Stimulated activated CD4-positive, alpha-beta T cell treated with anti-CD3 and anti-CD28 coated beads, Interleukin-12 subunit alpha, Interleukin-12 subunit beta, amount 100 ng/mL, for 24 hours (primary cell): Measurements from ENCODE around the gene GLP1R.

Experiments used
- DNase-seq, 2 experiments: peaks; one replicate each; pipeline ENCODE4 v3.0.0-alpha.2; 2020; ENCODE audit warnings: low read depth in 2 of 2

GLP1R gene

GRCh38 chr6:39062014-39062740 lies 13.6 kb downstream of the GLP1R start:
- DNase-seq, result no peak

DNA sequence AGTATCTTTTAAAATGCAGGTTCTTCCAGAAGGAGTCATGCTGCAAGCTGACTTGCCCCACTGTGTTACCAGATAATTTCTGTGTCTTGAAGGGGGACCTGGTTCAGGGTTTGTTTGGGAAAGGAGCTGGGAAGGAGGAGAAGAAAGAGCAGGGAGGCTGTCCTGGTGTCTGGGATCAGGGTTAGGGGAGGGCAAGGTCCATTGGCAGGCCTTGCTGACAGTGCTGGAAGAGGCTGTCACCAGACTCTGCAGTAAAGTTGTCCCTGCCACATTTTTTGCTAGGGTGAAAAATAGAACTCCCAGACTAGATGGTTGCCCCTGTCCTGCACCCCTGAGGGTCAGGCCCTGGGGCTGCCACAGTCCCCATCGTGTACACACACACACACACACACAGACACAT lies 14.9 kb downstream of the GLP1R start:
- no peak for DNase-seq

GRCh38 chr6:39065561-39065960 lies 17.0 kb downstream of the GLP1R start:
- DNase-seq, result no peak

DNA sequence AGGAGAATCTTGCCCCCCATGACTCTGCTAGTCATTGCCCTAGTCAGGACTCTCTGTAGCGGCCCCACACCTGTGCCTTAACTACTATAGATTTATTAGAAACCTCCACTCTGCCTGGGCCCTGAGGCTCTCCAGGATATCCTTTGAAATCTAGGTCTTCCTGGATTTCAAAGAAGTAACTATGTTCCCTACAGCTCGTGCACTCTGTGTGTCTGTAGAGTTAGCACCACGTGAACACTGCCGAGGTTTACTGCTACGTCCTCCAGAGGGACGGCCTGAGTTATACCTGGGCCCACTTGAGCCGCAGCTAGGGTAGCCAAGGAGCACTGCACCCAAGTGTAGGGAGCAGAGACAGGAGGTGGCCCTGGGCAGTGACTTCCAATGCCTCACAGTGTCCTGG lies 19.8 kb downstream of the GLP1R start:
- no peak for DNase-seq

GRCh38 chr6:39072830-39073229 lies 24.2 kb downstream of the GLP1R start:
- no peak for DNase-seq

- no peak for DNase-seq
Measured at GRCh38 chr6:39073471-39074355, 25.1 kb downstream of the GLP1R start.

GRCh38 chr6:39074486-39074885 lies 25.9 kb downstream of the GLP1R start:
- DNase-seq, result no peak

DNA sequence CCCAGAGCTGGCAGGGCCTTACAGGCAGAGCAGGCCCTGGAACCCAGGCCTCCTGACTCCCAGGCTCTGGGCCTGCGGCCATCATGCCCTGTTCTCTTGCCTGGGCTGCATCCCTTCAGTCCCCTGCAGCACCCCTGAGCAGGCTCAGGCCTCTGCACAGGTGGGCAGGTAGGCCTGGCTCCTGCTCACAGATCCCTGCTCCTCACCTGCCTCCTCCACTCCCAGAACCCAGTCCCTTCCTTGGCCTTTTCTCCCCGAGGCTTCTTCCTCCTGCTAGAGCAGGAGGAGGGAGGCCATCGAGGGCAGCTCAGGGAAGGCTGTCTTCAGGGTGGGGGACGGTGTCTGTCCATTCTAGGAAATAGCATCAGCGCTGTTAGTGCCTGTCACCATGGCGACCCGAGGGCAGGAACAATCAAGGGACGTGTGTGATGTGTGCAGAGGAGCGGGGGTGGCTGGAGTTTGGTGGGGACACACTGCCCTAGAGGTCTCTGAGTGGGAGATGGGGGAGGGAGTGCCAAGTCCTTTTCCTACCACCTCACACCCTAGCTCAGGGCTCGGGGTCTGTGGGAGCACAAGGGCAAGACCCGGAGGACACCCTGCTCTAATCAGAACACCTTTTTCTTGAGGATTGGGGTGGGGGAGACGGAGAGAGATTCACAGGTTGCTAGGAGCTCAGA lies 26.6 kb downstream of the GLP1R start:
- no peak for DNase-seq

GRCh38 chr6:39075807-39076622 lies 27.4 kb downstream of the GLP1R start:
- no peak for DNase-seq

GRCh38 chr6:39076623-39077535 lies 28.3 kb downstream of the GLP1R start:
- DNase-seq, result no peak

DNA sequence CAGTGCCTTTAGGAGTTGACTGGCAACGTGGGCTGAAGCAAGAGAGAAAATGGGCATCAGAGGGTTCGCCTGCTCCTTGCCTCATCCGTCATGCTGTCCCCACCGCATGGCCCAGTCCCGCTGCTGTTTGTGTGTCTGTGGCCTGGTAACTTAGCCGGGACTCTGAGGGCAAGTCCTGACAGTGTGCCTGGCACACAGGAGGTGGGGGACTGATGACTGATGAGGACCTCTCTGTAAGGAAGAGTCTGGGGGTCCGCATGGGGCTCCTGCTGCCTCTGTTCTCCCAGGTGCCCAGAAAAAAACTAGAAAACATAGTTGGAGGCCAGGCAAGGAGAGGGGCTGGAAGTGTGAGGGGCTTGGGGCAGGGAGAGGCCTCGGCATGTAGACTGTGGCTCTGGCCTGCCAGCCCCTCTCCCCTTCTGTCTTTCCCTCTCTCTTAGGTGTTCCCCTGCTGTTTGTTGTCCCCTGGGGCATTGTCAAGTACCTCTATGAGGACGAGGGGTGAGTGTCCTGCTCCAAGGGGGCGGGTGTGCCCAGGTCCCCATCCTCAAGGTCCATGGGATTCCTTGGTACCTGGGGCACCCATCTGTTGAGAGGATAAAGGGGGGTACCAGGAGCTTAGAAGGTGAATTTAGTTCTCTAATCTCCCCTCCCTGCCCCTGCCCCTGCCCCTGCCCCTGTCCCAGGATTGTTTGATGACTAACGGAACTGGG lies 29.5 kb downstream of the GLP1R start:
- no peak for DNase-seq

DNA sequence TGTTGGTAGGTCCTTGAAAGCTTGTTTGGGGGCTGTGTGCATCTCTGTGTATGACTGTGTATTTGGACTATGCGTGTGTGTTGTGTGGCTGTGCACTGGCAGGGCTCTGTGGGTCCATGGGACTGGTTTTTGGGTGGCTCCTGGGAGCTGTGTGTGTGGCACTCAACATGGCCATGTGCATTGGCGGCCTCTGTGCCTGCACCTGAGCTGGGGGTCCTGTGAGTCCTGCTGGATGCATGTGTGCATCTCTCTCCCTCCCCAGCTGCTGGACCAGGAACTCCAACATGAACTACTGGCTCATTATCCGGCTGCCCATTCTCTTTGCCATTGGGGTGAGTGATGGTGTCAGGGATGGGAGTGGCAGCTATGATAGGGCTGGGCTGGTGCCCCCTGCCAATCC lies 30.1 kb downstream of the GLP1R start:
- no peak for DNase-seq

DNA sequence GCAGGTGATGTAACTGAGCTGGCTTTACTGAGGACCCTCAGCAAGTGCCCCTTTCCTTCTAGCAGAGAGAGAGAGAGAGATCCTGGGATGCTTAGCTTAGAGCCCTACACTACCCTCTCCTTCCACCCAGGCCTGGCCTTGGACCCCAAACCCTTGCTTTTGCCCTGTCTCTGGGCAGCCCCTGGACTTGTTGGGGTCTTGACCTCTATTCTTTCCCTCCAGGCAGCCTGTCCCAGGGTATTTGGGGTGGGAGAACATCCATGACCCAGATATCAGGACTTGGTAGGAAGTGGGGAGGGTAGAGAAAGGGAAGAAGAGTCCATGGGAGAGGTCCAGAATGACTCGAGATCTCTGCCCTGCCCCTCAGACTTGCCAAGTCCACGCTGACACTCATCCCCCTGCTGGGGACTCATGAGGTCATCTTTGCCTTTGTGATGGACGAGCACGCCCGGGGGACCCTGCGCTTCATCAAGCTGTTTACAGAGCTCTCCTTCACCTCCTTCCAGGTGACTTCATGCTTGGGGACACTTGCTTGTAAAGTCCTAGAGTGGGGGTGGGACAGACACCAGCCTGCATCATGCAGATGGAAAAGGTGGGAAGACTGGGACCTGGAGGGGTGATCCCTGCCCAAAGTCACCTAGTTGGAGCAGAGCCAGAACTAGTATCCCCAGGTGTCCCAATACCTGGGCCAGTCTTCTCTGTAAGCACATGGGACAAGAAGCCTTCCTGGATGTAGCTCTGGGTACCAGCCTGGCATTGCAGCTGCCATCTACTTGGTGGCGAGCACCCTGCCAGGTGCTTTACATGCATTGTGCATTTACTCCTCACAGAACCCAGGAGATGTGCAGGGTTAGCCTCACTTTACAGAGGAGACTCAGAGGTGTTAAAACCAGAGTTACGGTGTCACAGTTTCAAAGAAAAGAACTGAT lies 30.9 kb downstream of the GLP1R start:
- DNase-seq, result no peak

DNA sequence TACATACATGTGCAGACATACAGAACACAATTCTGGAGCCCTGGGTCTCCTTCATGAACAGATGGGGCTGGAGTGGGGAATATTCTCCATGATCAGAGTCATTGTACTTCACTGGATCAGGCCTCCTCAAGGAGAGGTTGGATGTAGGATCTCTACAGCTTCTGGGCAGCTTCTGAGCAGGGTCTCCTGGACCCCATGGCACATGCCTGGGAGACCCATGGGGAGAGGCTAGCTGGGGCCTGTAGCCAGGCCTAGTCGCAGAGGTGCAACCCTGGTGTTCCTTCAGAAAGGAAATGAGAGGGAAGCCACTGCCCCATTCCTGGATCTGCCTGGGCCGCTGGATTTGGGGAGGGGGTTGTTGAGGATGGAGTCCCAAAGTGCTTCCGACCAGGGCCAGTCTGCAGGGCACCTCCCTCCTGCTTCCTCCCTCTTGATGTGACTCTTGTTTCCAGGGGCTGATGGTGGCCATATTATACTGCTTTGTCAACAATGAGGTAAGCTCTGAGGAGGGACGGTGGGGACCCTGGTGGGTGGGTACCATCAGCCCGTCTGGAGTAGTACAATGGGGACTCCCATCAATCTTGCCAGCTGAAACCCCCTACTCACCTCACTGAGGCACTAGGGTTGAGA lies 31.8 kb downstream of the GLP1R start:
- no peak for DNase-seq

GRCh38 chr6:39082310-39082709 lies 33.7 kb downstream of the GLP1R start:
- DNase-seq, result no peak

DNA sequence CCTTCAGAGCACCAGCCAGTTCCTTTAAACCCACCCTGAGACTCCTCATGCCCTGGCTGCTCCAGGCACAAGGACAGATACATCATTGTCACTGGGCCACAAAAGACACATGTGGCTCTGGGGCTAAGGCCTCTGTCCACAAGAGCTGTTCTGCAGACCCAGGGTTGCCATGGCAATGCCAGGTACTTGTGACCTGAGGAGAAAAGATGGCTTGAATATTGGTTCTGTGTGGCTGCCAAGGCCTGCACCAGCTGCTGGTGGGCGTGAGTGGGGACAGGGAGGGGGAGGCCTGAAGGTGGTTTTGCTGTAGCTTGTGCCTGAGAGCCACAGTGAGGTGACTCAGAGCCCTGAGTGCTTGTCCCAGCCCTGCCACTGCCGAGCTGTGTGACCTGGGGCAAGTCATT lies 34.7 kb downstream of the GLP1R start:
- DNase-seq, result no peak

- DNase-seq, result no peak
Measured at GRCh38 chr6:39084506-39084905, 35.9 kb downstream of the GLP1R start.

- no peak for DNase-seq
Measured at GRCh38 chr6:39085129-39085797, 36.7 kb downstream of the GLP1R start.
